AG10803 (cell line): ENCODE data around the gene MANEA.

Experiments
- DNase-seq: peaks from one replicate; pipeline ENCODE4 v3.0.0; 2010; ENCODE audit warnings: low read depth
- H3K4me3 ChIP-seq: 2 replicates; pipeline ENCODE4 v1.5.1; 2011; ENCODE audit warnings: mild to moderate bottlenecking, low read length, control low read depth
- CTCF ChIP-seq: conservative IDR thresholded peaks from 2 replicates; pipeline ENCODE4 v1.5.1; 2011; ENCODE audit warnings: mild to moderate bottlenecking, low read length, control low read depth, inconsistent platforms

Gene MANEA

GRCh38 chr6:95587989-95588388, 10.7 kb downstream of the MANEA start:
- DNase-seq, result no peak
- no peak overlapping the region for H3K4me3 ChIP-seq
- TF ChIP-seq CTCF, result no peak

- DNase-seq, result no peak
- TF ChIP-seq CTCF, result no peak
Observed at GRCh38 chr6:95589067-95589466, 11.7 kb downstream of the MANEA start.

DNA sequence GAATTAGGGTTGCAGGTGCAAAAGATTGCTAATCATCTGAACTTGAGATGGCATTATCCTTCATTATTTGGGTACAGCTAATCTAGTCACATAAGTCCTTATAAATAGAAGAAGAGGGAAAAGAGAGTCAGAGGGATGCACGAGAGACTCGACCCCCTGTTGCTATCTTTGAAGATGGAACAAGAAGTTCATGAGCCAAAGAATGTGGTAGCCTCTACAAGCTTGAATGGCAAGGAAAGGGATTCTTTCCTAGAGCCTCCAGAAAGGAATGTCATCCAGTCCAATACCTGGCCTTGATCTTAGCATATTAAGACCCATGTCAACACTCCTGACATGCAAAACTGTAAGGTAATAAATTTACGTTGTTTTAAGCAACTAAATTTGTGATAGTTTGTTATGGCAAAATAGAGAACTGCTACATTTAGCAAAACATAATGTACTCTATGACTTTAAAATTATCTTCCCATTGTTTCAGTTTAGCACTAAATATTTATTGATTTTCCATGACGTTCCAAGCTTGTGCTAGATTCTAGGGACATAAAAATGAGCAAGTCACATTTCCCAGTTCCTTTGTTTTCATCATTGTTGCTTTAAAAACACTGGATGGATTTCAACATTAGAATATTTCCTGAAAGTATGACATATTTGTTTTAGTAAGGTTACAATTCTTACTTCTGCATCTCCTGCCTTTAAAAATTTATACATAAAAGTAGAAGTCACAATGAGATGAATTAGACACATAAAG, 12.7 kb downstream of the MANEA start:
- no peak for TF ChIP-seq CTCF
- H3K4me3 ChIP-seq, result no peak overlapping the region
- DNase-seq, result no peak

More at GRCh38 chr6:95589067-95589466, 11.7 kb downstream of the MANEA start:
- H3K4me3 ChIP-seq, result no peak overlapping the region

DNA sequence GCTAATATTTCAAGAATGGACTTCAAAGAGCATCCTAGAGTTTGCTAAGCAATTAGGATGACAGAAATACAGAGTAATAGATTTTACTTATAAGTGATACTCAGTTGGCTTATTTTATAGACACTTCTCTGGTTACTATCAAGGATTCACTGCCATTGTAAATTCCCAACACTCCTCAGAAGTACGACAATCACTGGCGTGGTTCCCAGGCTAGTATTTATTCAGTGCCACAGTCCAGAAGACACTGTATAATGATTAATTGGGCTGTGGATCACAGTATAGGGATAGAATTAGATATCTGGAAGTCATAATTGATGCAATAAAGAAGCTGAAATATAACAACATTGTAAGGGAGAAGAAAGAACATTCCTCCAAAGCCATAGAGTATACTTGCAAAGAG, 15.7 kb downstream of the MANEA start:
- DNase-seq, result no peak
- no peak for TF ChIP-seq CTCF
- H3K4me3 ChIP-seq, result no peak overlapping the region

DNA sequence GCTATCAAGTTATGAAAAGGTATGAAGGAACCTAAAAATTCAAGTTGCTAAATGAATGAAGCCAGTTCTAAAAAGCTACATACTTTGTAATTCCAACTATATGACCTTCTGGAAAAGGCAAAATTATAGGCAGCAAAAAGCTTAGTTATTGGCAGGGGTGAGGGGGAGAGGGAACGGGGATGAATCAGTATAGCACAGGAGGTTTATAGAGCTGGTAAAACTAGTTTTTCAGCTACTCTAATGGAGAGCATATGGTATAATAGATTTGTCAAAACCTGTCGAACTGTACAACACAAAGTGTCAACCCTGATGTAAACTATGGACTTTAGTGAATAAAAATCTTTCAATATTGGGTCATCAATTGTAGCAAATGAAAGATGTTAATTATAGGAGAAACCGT, 18.7 kb downstream of the MANEA start:
- no peak for DNase-seq
- TF ChIP-seq CTCF, result no peak
- H3K4me3 ChIP-seq, result no peak overlapping the region

DNA sequence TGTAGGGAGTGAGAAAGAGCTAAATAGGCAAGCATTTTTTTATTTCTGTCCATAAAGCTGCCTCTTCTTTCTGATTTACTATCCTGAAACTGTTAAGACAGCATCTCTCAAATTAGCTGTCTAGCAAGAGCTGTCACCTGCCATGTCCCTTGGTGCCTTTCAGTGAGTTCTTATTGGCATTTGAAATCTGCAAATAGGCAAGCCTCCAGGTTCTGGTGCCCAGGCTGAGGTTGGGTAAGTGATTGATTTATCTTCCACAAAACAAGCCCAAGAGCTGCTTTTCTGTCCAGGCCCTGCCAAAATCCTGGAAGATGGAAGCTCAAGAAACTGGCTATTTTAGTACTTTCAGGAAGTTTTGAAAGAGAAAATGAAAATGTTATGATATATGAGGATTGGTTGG, 22.4 kb downstream of the MANEA start:
- TF ChIP-seq CTCF, result no peak
- DNase-seq, result no peak
- no peak overlapping the region for H3K4me3 ChIP-seq

- DNase-seq, result peak; percentile 22
- H3K4me3 ChIP-seq, result no peak overlapping the region
Observed at GRCh38 chr6:95601133-95601532, 23.8 kb downstream of the MANEA start.

More at GRCh38 chr6:95601133-95601532, 23.8 kb downstream of the MANEA start:
- no peak for TF ChIP-seq CTCF
